Activated naive CD4-positive, alpha-beta T cell treated with anti-CD3 and anti-CD28 coated beads for 36 hours (primary cell): ENCODE data around the gene CNTLN. TPM values are rescaled to one million over a fixed set of nuclear protein-coding genes. Genes with fewer than 3 reads are reported as not detected.
"Not testable (repeated sequence)": the region's sequence is repeated elsewhere in the genome, so short reads cannot be mapped to it uniquely, and the experiment has no call there.

ENCODE experiments used
- CTCF ChIA-PET: fragments of 350-600 bp; sonication (Branson Sonifier 250); formaldehyde crosslinking; loops from one replicate; lab custom pipeline; 2021; ENCODE audit warnings: antibody characterized with exemption; lab: Charles Lee
- DNase-seq: peaks from one replicate; pipeline ENCODE4 v3.0.0-alpha.2; 2020
- H3K27ac Mint-ChIP-seq: one replicate; pipeline ENCODE4 v1.8.0; 2021; ENCODE audit warnings: mild to moderate bottlenecking, mixed read lengths
- H3K27me3 Mint-ChIP-seq: one replicate; pipeline ENCODE4 v1.8.0; 2021; ENCODE audit warnings: low read depth, mixed read lengths
- H3K36me3 Mint-ChIP-seq: one replicate; pipeline ENCODE4 v1.8.0; 2021; ENCODE audit warnings: low read depth, mixed read lengths
- H3K4me1 Mint-ChIP-seq: one replicate; pipeline ENCODE4 v1.8.0; 2021; ENCODE audit warnings: low read depth, mixed read lengths
- H3K4me3 Mint-ChIP-seq: one replicate; pipeline ENCODE4 v1.8.0; 2021; ENCODE audit warnings: mild to moderate bottlenecking, moderate library complexity, mixed read lengths
- H3K9me3 Mint-ChIP-seq: one replicate; pipeline ENCODE4 v1.8.0; 2021; ENCODE audit warnings: mixed read lengths
- intact Hi-C: fragments of 100-400 bp; cut with micrococcal nuclease; formaldehyde crosslinking; loops from one replicate; pipeline ENCODE4 v1.15.1; 2023
- total RNA-seq, 2 experiments: library from RNA; stranded (reverse); gene quantifications; one replicate each; pipeline ENCODE4 v1.2.3, GENCODE V29; 2021

The CNTLN gene
- total RNA-seq, 2 experiments from 2014 or later, result 0.10 to 0.25 TPM

GRCh38 chr9:17397166-17397728 is 262.4 kb downstream of the CNTLN start:
- CTCF ChIA-PET, H3K9me3 Mint-ChIP-seq, H3K4me3 Mint-ChIP-seq, H3K27me3 Mint-ChIP-seq, H3K4me1 Mint-ChIP-seq, intact Hi-C loops, DNase-seq, H3K36me3 Mint-ChIP-seq, H3K27ac Mint-ChIP-seq: not testable (repeated sequence)

- H3K27ac Mint-ChIP-seq, result no peak overlapping the region
- no peaks in the 10 kb centered on the region for H3K27me3 Mint-ChIP-seq
- intact Hi-C loops, result no loop called here
- peaks cover 4% of the 10 kb centered on the region for H3K9me3 Mint-ChIP-seq
- no peak overlapping the region for H3K4me3 Mint-ChIP-seq
- H3K36me3 Mint-ChIP-seq, result no peaks in the 10 kb centered on the region
- no peak for DNase-seq
- no peaks in the 10 kb centered on the region for H3K4me1 Mint-ChIP-seq
- CTCF ChIA-PET, result no interaction called here
These were observed 263.5 kb downstream of the CNTLN start for GRCh38 chr9:17398350-17398749.

GRCh38 chr9:17401858-17402257 is 267.0 kb downstream of the CNTLN start:
- Mint-ChIP-seq H3K4me1 (no peaks in the 10 kb centered on the region), H3K4me3 (no peak overlapping the region), H3K36me3 (no peaks in the 10 kb centered on the region), H3K27ac (no peak overlapping the region), H3K9me3 (peaks cover 4% of the 10 kb centered on the region), H3K27me3 (no peaks in the 10 kb centered on the region)
- DNase-seq, result no peak
- intact Hi-C loops, result no loop called here
- CTCF ChIA-PET, result no interaction called here

GRCh38 chr9:17402309-17402708 is 267.5 kb downstream of the CNTLN start:
- H3K4me3 Mint-ChIP-seq, result no peak overlapping the region
- H3K27ac Mint-ChIP-seq, result no peak overlapping the region
- H3K9me3 Mint-ChIP-seq, result peaks cover 4% of the 10 kb centered on the region
- CTCF ChIA-PET, result no interaction called here
- intact Hi-C loops, result no loop called here
- no peaks in the 10 kb centered on the region for H3K27me3 Mint-ChIP-seq
- DNase-seq, result no peak
- no peaks in the 10 kb centered on the region for H3K4me1 Mint-ChIP-seq
- H3K36me3 Mint-ChIP-seq, result no peaks in the 10 kb centered on the region

GRCh38 chr9:17403539-17403938 is 268.7 kb downstream of the CNTLN start:
- CTCF ChIA-PET, result interaction anchor here (0.6 kb wide), 1 partner anchor 167 kb away, joined by 3 read pairs; no protein-coding TSS in a partner anchor
- no peak for DNase-seq
- peaks cover 6% of the 10 kb centered on the region for H3K9me3 Mint-ChIP-seq
- H3K36me3 Mint-ChIP-seq, result no peaks in the 10 kb centered on the region
- no peak overlapping the region for H3K4me3 Mint-ChIP-seq
- no peaks in the 10 kb centered on the region for H3K4me1 Mint-ChIP-seq
- no peak overlapping the region for H3K27ac Mint-ChIP-seq
- H3K27me3 Mint-ChIP-seq, result no peaks in the 10 kb centered on the region
- intact Hi-C loops, result no loop called here

GRCh38 chr9:17414986-17415385 is 280.1 kb downstream of the CNTLN start:
- CTCF ChIA-PET, result no interaction called here
- Mint-ChIP-seq H3K27ac (no peak overlapping the region), H3K4me1 (no peaks in the 10 kb centered on the region), H3K27me3 (no peaks in the 10 kb centered on the region), H3K36me3 (no peaks in the 10 kb centered on the region), H3K4me3 (no peak overlapping the region), H3K9me3 (no peaks in the 10 kb centered on the region)
- intact Hi-C loops, result no loop called here
- DNase-seq, result no peak

- DNase-seq, result no peak
- Mint-ChIP-seq H3K36me3 (no peaks in the 10 kb centered on the region), H3K9me3 (no peaks in the 10 kb centered on the region), H3K27ac (no peak overlapping the region), H3K4me3 (no peak overlapping the region), H3K27me3 (no peaks in the 10 kb centered on the region), H3K4me1 (no peaks in the 10 kb centered on the region)
- CTCF ChIA-PET, result no interaction called here
- intact Hi-C loops, result no loop called here
These were observed 288.3 kb downstream of the CNTLN start for GRCh38 chr9:17422994-17423680.

DNA sequence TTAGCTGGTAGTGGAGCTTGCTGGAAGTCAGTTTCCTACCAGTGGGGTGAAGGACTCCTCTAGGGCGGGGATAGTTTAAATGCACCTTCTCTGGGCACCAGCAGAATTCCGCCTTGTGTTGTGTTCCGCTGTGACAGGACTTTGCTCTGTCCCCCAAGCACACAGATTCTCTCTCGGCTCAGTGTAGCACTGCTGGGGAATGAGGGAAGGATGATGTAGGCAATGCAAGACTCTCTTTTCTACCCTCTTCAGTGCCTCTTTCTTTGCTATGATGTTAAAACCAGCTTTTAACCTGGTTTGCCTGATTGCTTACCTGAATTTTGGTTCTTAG is 288.8 kb downstream of the CNTLN start:
- no peaks in the 10 kb centered on the region for H3K9me3 Mint-ChIP-seq
- no peaks in the 10 kb centered on the region for H3K27me3 Mint-ChIP-seq
- no peak for DNase-seq
- intact Hi-C loops, result no loop called here
- H3K27ac Mint-ChIP-seq, result no peak overlapping the region
- no peaks in the 10 kb centered on the region for H3K36me3 Mint-ChIP-seq
- H3K4me3 Mint-ChIP-seq, result no peak overlapping the region
- CTCF ChIA-PET, result no interaction called here
- no peaks in the 10 kb centered on the region for H3K4me1 Mint-ChIP-seq

DNA sequence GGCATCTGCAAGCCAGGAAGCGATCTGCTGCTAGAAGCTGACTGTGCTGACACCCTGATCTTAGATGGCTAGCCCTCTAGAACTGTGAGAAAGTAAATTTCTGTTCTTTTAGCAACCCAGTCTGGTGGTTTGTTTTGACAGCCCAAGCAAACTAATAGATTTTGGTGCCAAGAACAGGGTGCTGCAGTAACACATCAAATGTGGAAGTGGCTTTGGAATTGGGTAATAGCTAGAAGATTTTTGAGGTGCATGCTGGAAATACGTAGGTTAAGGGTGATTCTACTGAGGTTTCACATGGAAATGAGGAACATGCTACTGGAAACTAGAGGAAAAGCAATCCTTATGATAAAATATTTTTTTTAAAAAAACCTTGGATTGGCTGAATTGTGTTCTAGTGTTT is 290.5 kb downstream of the CNTLN start:
- intact Hi-C loops, result no loop called here
- Mint-ChIP-seq H3K9me3 (no peaks in the 10 kb centered on the region), H3K4me3 (no peak overlapping the region), H3K27ac (no peak overlapping the region), H3K36me3 (no peaks in the 10 kb centered on the region), H3K4me1 (no peaks in the 10 kb centered on the region), H3K27me3 (no peaks in the 10 kb centered on the region)
- DNase-seq, result no peak
- CTCF ChIA-PET, result no interaction called here

- Mint-ChIP-seq H3K4me1 (no peaks in the 10 kb centered on the region), H3K9me3 (peaks cover 2% of the 10 kb centered on the region), H3K4me3 (no peak overlapping the region), H3K27me3 (no peaks in the 10 kb centered on the region), H3K36me3 (no peaks in the 10 kb centered on the region), H3K27ac (no peak overlapping the region)
- DNase-seq, result no peak
- intact Hi-C loops, result loop anchor here (10.0 kb wide), 1 partner anchor 59 kb away; no protein-coding TSS in a partner anchor
- CTCF ChIA-PET, result no interaction called here
These were observed 298.7 kb downstream of the CNTLN start for GRCh38 chr9:17433526-17433925.

DNA sequence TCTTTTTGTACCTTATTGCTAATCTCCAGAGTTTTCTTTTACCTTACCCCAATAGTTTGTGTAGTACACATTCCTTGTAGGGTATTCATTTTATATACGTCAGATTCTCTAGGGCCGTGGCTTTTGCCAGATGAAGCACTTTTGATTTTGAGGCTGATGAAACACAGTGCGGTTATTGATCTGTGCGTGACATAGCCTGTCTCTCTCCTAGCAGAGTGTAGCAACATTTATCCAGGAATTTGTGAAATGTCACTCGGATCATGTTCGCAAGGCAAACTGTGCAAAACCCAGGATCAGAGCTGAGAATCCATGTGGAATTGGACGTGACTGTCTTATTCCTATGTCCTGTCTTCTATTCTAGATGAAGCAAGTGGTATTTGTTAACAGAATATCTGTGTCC is 302.0 kb downstream of the CNTLN start:
- intact Hi-C loops, result loop anchor here (10.0 kb wide), 1 partner anchor 62 kb away; no protein-coding TSS in a partner anchor
- Mint-ChIP-seq H3K4me1 (no peaks in the 10 kb centered on the region), H3K9me3 (peaks cover 9% of the 10 kb centered on the region), H3K27ac (no peak overlapping the region), H3K27me3 (no peaks in the 10 kb centered on the region), H3K36me3 (no peaks in the 10 kb centered on the region), H3K4me3 (no peak overlapping the region)
- CTCF ChIA-PET, result no interaction called here
- DNase-seq, result no peak

GRCh38 chr9:17437813-17438212 is 303.0 kb downstream of the CNTLN start:
- H3K27me3 Mint-ChIP-seq, result no peaks in the 10 kb centered on the region

DNA sequence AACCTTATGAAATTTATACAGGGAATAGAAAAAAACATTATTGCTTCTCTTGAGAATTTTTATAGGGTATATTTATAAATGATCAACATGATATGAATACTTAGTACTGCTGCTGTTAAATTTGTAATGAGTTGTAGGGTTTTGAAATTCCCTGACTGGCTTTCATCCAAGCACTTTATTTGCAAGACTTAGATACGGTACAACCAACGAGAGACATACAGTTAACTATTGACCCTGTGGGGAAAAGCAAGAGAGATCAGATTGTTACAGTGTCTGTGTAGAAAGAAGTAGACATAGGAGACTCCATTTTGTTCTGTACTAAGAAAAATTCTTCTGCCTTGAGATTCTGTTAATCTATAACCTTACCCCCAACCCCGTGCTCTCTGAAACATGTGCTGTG is 310.3 kb downstream of the CNTLN start:
- DNase-seq, H3K27ac Mint-ChIP-seq, H3K27me3 Mint-ChIP-seq, H3K4me1 Mint-ChIP-seq, H3K36me3 Mint-ChIP-seq, CTCF ChIA-PET, H3K9me3 Mint-ChIP-seq, intact Hi-C loops, H3K4me3 Mint-ChIP-seq: not testable (repeated sequence)

More at GRCh38 chr9:17437813-17438212, 303.0 kb downstream of the CNTLN start:
- DNase-seq, result no peak
- CTCF ChIA-PET, result no interaction called here
- peaks cover 11% of the 10 kb centered on the region for H3K9me3 Mint-ChIP-seq
- intact Hi-C loops, result loop anchor here (10.0 kb wide), 1 partner anchor 63 kb away; no protein-coding TSS in a partner anchor
- H3K4me3 Mint-ChIP-seq, result no peak overlapping the region
- H3K4me1 Mint-ChIP-seq, result no peaks in the 10 kb centered on the region
- H3K27ac Mint-ChIP-seq, result no peak overlapping the region
- no peaks in the 10 kb centered on the region for H3K36me3 Mint-ChIP-seq
